ENCODE data around the gene PDE8B.
A peak's percentile ranks its signal among the peaks of the same experiment; 100 is the strongest.

The PDE8B gene

DNA sequence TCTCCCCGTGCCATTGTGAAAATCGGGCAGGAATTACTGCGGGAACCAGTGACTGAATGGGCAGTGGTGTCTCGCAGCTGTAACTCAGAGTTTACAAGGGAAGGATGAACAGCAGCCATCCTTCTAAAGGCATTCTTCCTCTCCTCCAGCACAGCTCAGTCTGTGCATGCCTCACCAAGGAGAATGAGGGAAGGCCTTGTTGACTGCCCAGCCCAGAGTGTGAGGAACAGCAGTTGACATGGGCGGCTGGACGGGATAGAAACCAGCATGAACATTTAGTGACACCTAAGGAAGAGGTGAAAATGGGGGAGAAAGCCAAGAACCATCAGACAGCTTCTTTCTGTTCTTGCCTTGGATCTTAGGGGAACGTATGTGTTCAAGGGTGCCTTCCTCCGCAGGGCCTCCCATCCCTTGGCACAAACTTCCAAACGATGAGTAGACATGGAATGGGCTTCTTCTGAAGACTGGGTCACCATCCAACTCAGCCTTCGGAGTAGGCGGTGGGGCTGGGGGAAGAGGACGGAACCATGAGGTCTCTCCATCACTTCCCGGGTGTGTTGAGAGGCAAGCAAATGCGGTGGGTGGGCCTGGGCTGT, 887 bp upstream of the PDE8B start:
- no peak for FAIRE-seq
- no peak for DNase-seq (ENCODE audit: insufficient read length, low spot score)
- TF ChIP-seq POLR2A (IDR thresholded peaks at IDR 0.05; ENCODE audit: low read depth, low read length) (no peak), POU2F2 (IDR thresholded peaks at IDR 0.05; ENCODE audit: low read depth, low read length) (no peak), TAF1 (IDR thresholded peaks at IDR 0.05; ENCODE audit: low read depth, low read length) (no peak), PAX5 (IDR thresholded peaks at IDR 0.05; ENCODE audit: insufficient read depth, low read length, severe bottlenecking) (no peak), SPI1 (IDR thresholded peaks at IDR 0.05; ENCODE audit: low read depth, low read length) (no peak), POLR2AphosphoS5 (IDR thresholded peaks at IDR 0.05; ENCODE audit: low read depth, low read length) (no peak)

GRCh38 chr5:77210964-77211690, 647 bp downstream of the PDE8B start:
- peak; percentile 31 for FAIRE-seq
- DNase-seq (ENCODE audit: insufficient read length, low spot score) = no peak

DNA sequence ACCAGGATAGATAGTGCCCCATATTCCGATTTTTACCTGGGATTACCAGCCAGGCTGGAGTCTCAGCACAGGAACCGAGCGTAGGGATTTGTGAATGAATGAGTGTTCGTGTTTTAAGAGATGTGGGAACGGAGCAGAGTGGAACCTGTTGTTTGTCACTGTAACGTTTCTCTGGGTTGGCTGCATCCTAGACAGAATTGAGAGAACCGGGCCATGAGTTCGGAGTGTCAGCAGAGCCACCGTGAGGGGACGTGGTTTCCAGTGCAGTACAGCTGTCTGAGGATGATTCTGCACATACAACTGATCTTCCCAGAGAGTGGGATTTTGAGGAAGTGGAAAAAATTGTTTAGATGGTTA, 1.2 kb downstream of the PDE8B start:
- DNase-seq (ENCODE audit: insufficient read length, low spot score) = no peak
- TF ChIP-seq TAF1 (IDR thresholded peaks at IDR 0.05; ENCODE audit: low read depth, low read length) (no peak), POLR2A (IDR thresholded peaks at IDR 0.05; ENCODE audit: low read depth, low read length) (no peak), POU2F2 (IDR thresholded peaks at IDR 0.05; ENCODE audit: low read depth, low read length) (no peak), PAX5 (IDR thresholded peaks at IDR 0.05; ENCODE audit: insufficient read depth, low read length, severe bottlenecking) (no peak), POLR2AphosphoS5 (IDR thresholded peaks at IDR 0.05; ENCODE audit: low read depth, low read length) (no peak), SPI1 (IDR thresholded peaks at IDR 0.05; ENCODE audit: low read depth, low read length) (no peak)
- no peak for FAIRE-seq

More at GRCh38 chr5:77210964-77211690, 647 bp downstream of the PDE8B start:
- TF ChIP-seq PAX5 (IDR thresholded peaks at IDR 0.05; ENCODE audit: insufficient read depth, low read length, severe bottlenecking) (no peak), SPI1 (IDR thresholded peaks at IDR 0.05; ENCODE audit: low read depth, low read length) (no peak), POU2F2 (IDR thresholded peaks at IDR 0.05; ENCODE audit: low read depth, low read length) (no peak), POLR2A (IDR thresholded peaks at IDR 0.05; ENCODE audit: low read depth, low read length) (no peak), POLR2AphosphoS5 (IDR thresholded peaks at IDR 0.05; ENCODE audit: low read depth, low read length) (no peak), TAF1 (IDR thresholded peaks at IDR 0.05; ENCODE audit: low read depth, low read length) (no peak)

GRCh38 chr5:77213601-77214000, 3.1 kb downstream of the PDE8B start:
- DNase-seq (ENCODE audit: insufficient read length, low spot score) = no peak
- FAIRE-seq = no peak
- TF ChIP-seq POLR2A (IDR thresholded peaks at IDR 0.05; ENCODE audit: low read depth, low read length) (no peak), TAF1 (IDR thresholded peaks at IDR 0.05; ENCODE audit: low read depth, low read length) (no peak), PAX5 (IDR thresholded peaks at IDR 0.05; ENCODE audit: insufficient read depth, low read length, severe bottlenecking) (no peak), POU2F2 (IDR thresholded peaks at IDR 0.05; ENCODE audit: low read depth, low read length) (no peak), POLR2AphosphoS5 (IDR thresholded peaks at IDR 0.05; ENCODE audit: low read depth, low read length) (no peak), SPI1 (IDR thresholded peaks at IDR 0.05; ENCODE audit: low read depth, low read length) (no peak)

DNA sequence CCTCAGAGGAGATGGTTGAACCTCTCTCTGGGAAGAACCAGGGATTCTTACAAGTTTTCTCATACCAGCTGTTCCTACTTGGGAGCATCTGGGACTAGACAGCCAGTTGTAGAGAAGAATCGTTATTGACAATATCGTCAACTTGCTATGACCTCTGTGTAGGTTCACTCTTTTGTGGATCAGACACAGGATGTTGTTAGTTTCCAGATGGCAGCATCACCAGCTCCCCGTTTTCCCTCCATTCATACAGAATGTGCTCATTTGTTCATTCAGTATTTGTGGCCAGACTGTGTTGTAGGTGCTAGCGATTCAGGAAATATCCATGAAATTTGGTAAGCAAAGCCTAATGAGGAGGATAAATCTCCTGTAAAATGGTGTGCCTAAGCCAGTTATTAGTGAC, 3.7 kb downstream of the PDE8B start:
- no peak for TF ChIP-seq POU2F2 (IDR thresholded peaks at IDR 0.05; ENCODE audit: low read depth, low read length)
- no peak for TF ChIP-seq POLR2A (IDR thresholded peaks at IDR 0.05; ENCODE audit: low read depth, low read length)
- no peak for TF ChIP-seq PAX5 (IDR thresholded peaks at IDR 0.05; ENCODE audit: insufficient read depth, low read length, severe bottlenecking)
- no peak for TF ChIP-seq POLR2AphosphoS5 (IDR thresholded peaks at IDR 0.05; ENCODE audit: low read depth, low read length)
- no peak for TF ChIP-seq SPI1 (IDR thresholded peaks at IDR 0.05; ENCODE audit: low read depth, low read length)
- no peak for TF ChIP-seq TAF1 (IDR thresholded peaks at IDR 0.05; ENCODE audit: low read depth, low read length)
- no peak for FAIRE-seq
- no peak for DNase-seq (ENCODE audit: insufficient read length, low spot score)

DNA sequence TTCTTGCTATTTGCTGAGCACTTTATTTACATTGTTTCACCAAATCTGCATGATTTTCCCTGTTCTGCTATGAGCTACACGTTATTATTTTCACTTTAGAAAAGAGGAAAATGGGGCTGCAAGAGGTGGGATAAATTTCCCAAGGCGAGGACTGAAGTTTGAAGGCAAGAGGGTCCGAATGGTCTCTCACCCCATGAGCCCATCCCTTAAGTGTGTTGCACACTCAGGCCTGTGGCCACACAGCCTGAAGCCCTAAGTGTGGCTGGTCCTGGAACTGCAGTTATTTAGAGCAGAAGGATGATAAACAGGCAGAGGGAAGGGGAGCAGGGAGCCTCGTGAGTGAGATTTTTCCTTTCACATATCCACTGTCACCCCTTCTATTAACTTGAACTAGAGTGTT, 7.8 kb downstream of the PDE8B start:
- TF ChIP-seq SPI1 (IDR thresholded peaks at IDR 0.05; ENCODE audit: low read depth, low read length) = no peak
- TF ChIP-seq POU2F2 (IDR thresholded peaks at IDR 0.05; ENCODE audit: low read depth, low read length) = no peak
- no peak for TF ChIP-seq POLR2A (IDR thresholded peaks at IDR 0.05; ENCODE audit: low read depth, low read length)
- no peak for TF ChIP-seq TAF1 (IDR thresholded peaks at IDR 0.05; ENCODE audit: low read depth, low read length)
- no peak for TF ChIP-seq PAX5 (IDR thresholded peaks at IDR 0.05; ENCODE audit: insufficient read depth, low read length, severe bottlenecking)
- TF ChIP-seq POLR2AphosphoS5 (IDR thresholded peaks at IDR 0.05; ENCODE audit: low read depth, low read length) = no peak
- DNase-seq (ENCODE audit: insufficient read length, low spot score) = no peak
- no peak for FAIRE-seq

GRCh38 chr5:77221115-77221514, 10.6 kb downstream of the PDE8B start:
- no peak for DNase-seq (ENCODE audit: insufficient read length, low spot score)
- FAIRE-seq = no peak
- TF ChIP-seq PAX5 (IDR thresholded peaks at IDR 0.05; ENCODE audit: insufficient read depth, low read length, severe bottlenecking) (no peak), POLR2AphosphoS5 (IDR thresholded peaks at IDR 0.05; ENCODE audit: low read depth, low read length) (no peak), POU2F2 (IDR thresholded peaks at IDR 0.05; ENCODE audit: low read depth, low read length) (no peak), TAF1 (IDR thresholded peaks at IDR 0.05; ENCODE audit: low read depth, low read length) (no peak), POLR2A (IDR thresholded peaks at IDR 0.05; ENCODE audit: low read depth, low read length) (no peak), SPI1 (IDR thresholded peaks at IDR 0.05; ENCODE audit: low read depth, low read length) (no peak)

- no peak for DNase-seq (ENCODE audit: insufficient read length, low spot score)
- no peak for TF ChIP-seq PAX5 (IDR thresholded peaks at IDR 0.05; ENCODE audit: insufficient read depth, low read length, severe bottlenecking)
- TF ChIP-seq POU2F2 (IDR thresholded peaks at IDR 0.05; ENCODE audit: low read depth, low read length) = no peak
- TF ChIP-seq SPI1 (IDR thresholded peaks at IDR 0.05; ENCODE audit: low read depth, low read length) = no peak
- TF ChIP-seq POLR2A (IDR thresholded peaks at IDR 0.05; ENCODE audit: low read depth, low read length) = no peak
- TF ChIP-seq POLR2AphosphoS5 (IDR thresholded peaks at IDR 0.05; ENCODE audit: low read depth, low read length) = no peak
- no peak for TF ChIP-seq TAF1 (IDR thresholded peaks at IDR 0.05; ENCODE audit: low read depth, low read length)
- no peak for FAIRE-seq
These were observed 12.2 kb downstream of the PDE8B start for GRCh38 chr5:77222722-77223121.

- FAIRE-seq (no peak), DNase-seq (ENCODE audit: insufficient read length, low spot score) (no peak)
- TF ChIP-seq PAX5 (IDR thresholded peaks at IDR 0.05; ENCODE audit: insufficient read depth, low read length, severe bottlenecking) (no peak), SPI1 (IDR thresholded peaks at IDR 0.05; ENCODE audit: low read depth, low read length) (no peak), POLR2A (IDR thresholded peaks at IDR 0.05; ENCODE audit: low read depth, low read length) (no peak), POLR2AphosphoS5 (IDR thresholded peaks at IDR 0.05; ENCODE audit: low read depth, low read length) (no peak), POU2F2 (IDR thresholded peaks at IDR 0.05; ENCODE audit: low read depth, low read length) (no peak), TAF1 (IDR thresholded peaks at IDR 0.05; ENCODE audit: low read depth, low read length) (no peak)
These were observed 13.2 kb downstream of the PDE8B start for GRCh38 chr5:77223653-77224052.

All from GM12891 (cell line).